HEK293T (cell line): ENCODE data around the gene SHISA3.
"Not testable (repeated sequence)": the region's sequence is repeated elsewhere in the genome, so short reads cannot be mapped to it uniquely, and the experiment has no call there.

Experiments used
- BHLHE40 ChIP-seq: fragments of 450-650 bp; IDR thresholded peaks from 2 replicates; pipeline ENCODE4 v1.6.1; 2016; ENCODE audit warnings: mild to moderate bottlenecking, moderate library complexity, borderline replicate concordance
- FOXA1 ChIP-seq: fragments of 450-650 bp; IDR thresholded peaks from 2 replicates; pipeline ENCODE4 v1.6.1; 2016; ENCODE audit warnings: mild to moderate bottlenecking
- FOXM1 ChIP-seq: fragments of 450-650 bp; IDR thresholded peaks from 2 replicates; pipeline ENCODE4 v1.6.1; 2017; ENCODE audit warnings: mild to moderate bottlenecking, borderline replicate concordance
- ZNF384 ChIP-seq: fragments of 450-650 bp; IDR thresholded peaks from 2 replicates; pipeline ENCODE4 v1.6.1; 2016

- TF ChIP-seq FOXA1, BHLHE40, ZNF384, FOXM1: not testable (repeated sequence)
These were observed 25.0 kb upstream of the SHISA3 start for GRCh38 chr4:42372303-42372702.
